Measurements from ENCODE around the gene MUC21.
"Not testable (repeated sequence)": the region's sequence is repeated elsewhere in the genome, so short reads cannot be mapped to it uniquely, and the experiment has no call there.

Gene MUC21

GRCh38 chr6:31016659-31017299, 33.3 kb downstream of the MUC21 start:
- DNase-seq (ENCODE audit: insufficient read length) (no peak), FAIRE-seq (no peak)
- TF ChIP-seq POLR2AphosphoS5 (IDR thresholded peaks at IDR 0.05; ENCODE audit: low read depth, low read length) (no peak), POLR2A (IDR thresholded peaks at IDR 0.05; ENCODE audit: low read depth, low read length) (no peak), TAF1 (IDR thresholded peaks at IDR 0.05; ENCODE audit: borderline replicate concordance, low read depth, low read length) (no peak)

GRCh38 chr6:31017436-31017835, 33.9 kb downstream of the MUC21 start:
- not testable (repeated sequence) for FAIRE-seq; DNase-seq (ENCODE audit: insufficient read length)

- no peak for DNase-seq (ENCODE audit: insufficient read length)
- no peak for FAIRE-seq
- TF ChIP-seq POLR2AphosphoS5 (IDR thresholded peaks at IDR 0.05; ENCODE audit: low read depth, low read length) (no peak), POLR2A (IDR thresholded peaks at IDR 0.05; ENCODE audit: low read depth, low read length) (no peak), TAF1 (IDR thresholded peaks at IDR 0.05; ENCODE audit: borderline replicate concordance, low read depth, low read length) (no peak)
Observed at GRCh38 chr6:31020057-31020456, 36.5 kb downstream of the MUC21 start.

GRCh38 chr6:31020631-31021255, 37.2 kb downstream of the MUC21 start:
- not testable (repeated sequence) for DNase-seq (ENCODE audit: insufficient read length); FAIRE-seq

- DNase-seq (ENCODE audit: insufficient read length); FAIRE-seq: not testable (repeated sequence)
Observed at GRCh38 chr6:31021705-31022531, 38.4 kb downstream of the MUC21 start.

GRCh38 chr6:31025595-31025994, 42.1 kb downstream of the MUC21 start:
- DNase-seq (ENCODE audit: insufficient read length) (no peak), FAIRE-seq (no peak)
- TF ChIP-seq POLR2A (IDR thresholded peaks at IDR 0.05; ENCODE audit: low read depth, low read length) = no peak
- TF ChIP-seq TAF1 (IDR thresholded peaks at IDR 0.05; ENCODE audit: borderline replicate concordance, low read depth, low read length) = no peak

GRCh38 chr6:31031095-31031494, 47.6 kb downstream of the MUC21 start:
- no peak for DNase-seq (ENCODE audit: insufficient read length)
- no peak for FAIRE-seq
- no peak for TF ChIP-seq POLR2A (IDR thresholded peaks at IDR 0.05; ENCODE audit: low read depth, low read length)
- TF ChIP-seq TAF1 (IDR thresholded peaks at IDR 0.05; ENCODE audit: borderline replicate concordance, low read depth, low read length) = no peak
- no peak for TF ChIP-seq POLR2AphosphoS5 (IDR thresholded peaks at IDR 0.05; ENCODE audit: low read depth, low read length)

- no peak for FAIRE-seq
- no peak for TF ChIP-seq TAF1 (IDR thresholded peaks at IDR 0.05; ENCODE audit: borderline replicate concordance, low read depth, low read length)
- TF ChIP-seq POLR2AphosphoS5 (IDR thresholded peaks at IDR 0.05; ENCODE audit: low read depth, low read length) = no peak
- TF ChIP-seq POLR2A (IDR thresholded peaks at IDR 0.05; ENCODE audit: low read depth, low read length) = no peak
- no peak for DNase-seq (ENCODE audit: insufficient read length)
Observed at GRCh38 chr6:31033075-31033474, 49.6 kb downstream of the MUC21 start.

GRCh38 chr6:31035862-31036497, 52.5 kb downstream of the MUC21 start:
- TF ChIP-seq POLR2AphosphoS5 (IDR thresholded peaks at IDR 0.05; ENCODE audit: low read depth, low read length) = no peak
- no peak for TF ChIP-seq POLR2A (IDR thresholded peaks at IDR 0.05; ENCODE audit: low read depth, low read length)
- no peak for TF ChIP-seq TAF1 (IDR thresholded peaks at IDR 0.05; ENCODE audit: borderline replicate concordance, low read depth, low read length)
- DNase-seq (ENCODE audit: insufficient read length) (no peak), FAIRE-seq (no peak)

- DNase-seq (ENCODE audit: insufficient read length) (no peak), FAIRE-seq (no peak)
- TF ChIP-seq TAF1 (IDR thresholded peaks at IDR 0.05; ENCODE audit: borderline replicate concordance, low read depth, low read length) = no peak
- TF ChIP-seq POLR2AphosphoS5 (IDR thresholded peaks at IDR 0.05; ENCODE audit: low read depth, low read length) = no peak
- no peak for TF ChIP-seq POLR2A (IDR thresholded peaks at IDR 0.05; ENCODE audit: low read depth, low read length)
Observed at GRCh38 chr6:31037169-31037568, 53.7 kb downstream of the MUC21 start.

- no peak for TF ChIP-seq POLR2AphosphoS5 (IDR thresholded peaks at IDR 0.05; ENCODE audit: low read depth, low read length)
- no peak for TF ChIP-seq POLR2A (IDR thresholded peaks at IDR 0.05; ENCODE audit: low read depth, low read length)
- no peak for TF ChIP-seq TAF1 (IDR thresholded peaks at IDR 0.05; ENCODE audit: borderline replicate concordance, low read depth, low read length)
- no peak for FAIRE-seq
- no peak for DNase-seq (ENCODE audit: insufficient read length)
Observed at GRCh38 chr6:31037682-31038081, 54.2 kb downstream of the MUC21 start.

GRCh38 chr6:31038559-31038958, 55.0 kb downstream of the MUC21 start:
- TF ChIP-seq TAF1 (IDR thresholded peaks at IDR 0.05; ENCODE audit: borderline replicate concordance, low read depth, low read length) (no peak), POLR2AphosphoS5 (IDR thresholded peaks at IDR 0.05; ENCODE audit: low read depth, low read length) (no peak), POLR2A (IDR thresholded peaks at IDR 0.05; ENCODE audit: low read depth, low read length) (no peak)
- FAIRE-seq (no peak), DNase-seq (ENCODE audit: insufficient read length) (no peak)
